Spinal cord (tissue), 10 donors: ENCODE data around the gene DUS1L. TPM values are rescaled to one million over a fixed set of nuclear protein-coding genes. Genes with fewer than 3 reads are reported as not detected.

Experiments
- DNase-seq, 6 donors: peaks; one replicate each; pipeline versions ENCODE4 v3.0.0 to v3.0.0-alpha.2; 2013 to 2015; ENCODE audit warnings: low spot score in 6 of 6, low read depth in 4 of 6
- H3K27ac ChIP-seq: one replicate; pipeline ENCODE4 v1.5.1; 2013; ENCODE audit warnings: low read depth, low read length, control low read depth
- H3K27me3 ChIP-seq: one replicate; pipeline ENCODE4 v1.6.1; 2013; ENCODE audit warnings: low read length; ENCODE audit not compliant: control insufficient read depth, insufficient read depth
- H3K36me3 ChIP-seq: one replicate; pipeline ENCODE4 v1.6.1; 2013; ENCODE audit warnings: low read length; ENCODE audit not compliant: control insufficient read depth, insufficient read depth
- H3K4me1 ChIP-seq: one replicate; pipeline ENCODE4 v1.6.1; 2013; ENCODE audit warnings: low read length; ENCODE audit not compliant: control insufficient read depth, insufficient read depth
- H3K4me3 ChIP-seq: one replicate; pipeline ENCODE4 v1.5.1; 2013; ENCODE audit warnings: low read depth, low read length, control low read depth
- H3K9me3 ChIP-seq: one replicate; pipeline ENCODE4 v1.6.1; 2013; ENCODE audit warnings: low read length; ENCODE audit not compliant: control insufficient read depth, insufficient read depth
- WGBS: methylation state at CpG from one replicate; pipeline ENCODE4 v1.1.5; 2013; ENCODE audit warnings: missing lambda C conversion rate; ENCODE audit not compliant: insufficient coverage; 5-methylcytosine and 5-hydroxymethylcytosine counted together
- polyA plus RNA-seq, 2 donors: library from polyadenylated mRNA; unstranded; fragments of 120-200 nt; gene quantifications; one replicate each; pipeline ENCODE4 v1.2.1, GENCODE V29; 2013; ENCODE audit not compliant: insufficient read length in 2 of 2
- total RNA-seq, 2 donors: library from RNA; depleted of rRNA in 1 of 2; stranded (reverse); fragments of 120-200 nt in 1 of 2; fragments of >200 nt in 1 of 2; gene quantifications; one replicate each; pipeline versions ENCODE4 v1.2.3 to v1.2.4, GENCODE V29; 2013 to 2014
- donor health status: healthy.

Gene DUS1L
- total and polyA plus RNA-seq, 4 donors: 18.9 to 85.1 (median 57.7) TPM

GRCh38 chr17:82062076-82062983 is 3.3 kb downstream of the DUS1L start:
- WGBS: 90% methylated on average over 22 of the region's 24 CpGs
- Histone ChIP-seq H3K9me3 (no peaks in the 10 kb centered on the region), H3K27me3 (no peaks in the 10 kb centered on the region), H3K4me3 (no peak overlapping the region), H3K27ac (no peak overlapping the region), H3K4me1 (peaks cover 27% of the 10 kb centered on the region), H3K36me3 (peaks cover 78% of the 10 kb centered on the region)
- DNase-seq: no peak

GRCh38 chr17:82061047-82061925 is 4.3 kb downstream of the DUS1L start:
- H3K27ac ChIP-seq: no peak overlapping the region
- H3K4me3 ChIP-seq: no peak overlapping the region
- H3K9me3 ChIP-seq: no peaks in the 10 kb centered on the region
- peaks cover 89% of the 10 kb centered on the region for H3K36me3 ChIP-seq
- DNase-seq: no peak
- H3K4me1 ChIP-seq: peaks cover 24% of the 10 kb centered on the region
- WGBS: 94% methylated on average over 34 of the region's 34 CpGs
- no peaks in the 10 kb centered on the region for H3K27me3 ChIP-seq

DNA sequence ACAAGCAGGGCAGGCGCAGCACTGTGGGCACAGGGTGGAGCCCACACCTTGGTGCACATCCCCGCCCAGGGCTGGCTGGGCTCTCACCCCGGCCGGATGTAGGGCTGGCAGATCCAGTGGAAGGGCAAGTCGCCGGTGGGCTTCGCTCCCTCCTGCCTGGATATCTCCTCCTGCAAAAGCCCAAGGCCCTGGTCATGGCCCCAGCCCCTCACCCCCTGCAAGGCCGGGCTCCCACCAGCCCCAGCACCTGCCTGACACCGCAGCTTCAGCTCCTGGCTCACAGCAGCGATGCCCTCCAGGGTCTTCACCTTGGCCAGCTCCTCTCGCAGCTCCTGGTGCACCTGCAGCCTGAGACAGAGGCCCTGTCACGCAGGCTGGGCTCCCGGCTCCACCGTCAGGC is 5.0 kb downstream of the DUS1L start:
- Histone ChIP-seq H3K9me3 (no peaks in the 10 kb centered on the region), H3K4me3 (no peak overlapping the region), H3K4me1 (peaks cover 18% of the 10 kb centered on the region), H3K27ac (no peak overlapping the region), H3K36me3 (peaks cover 96% of the 10 kb centered on the region), H3K27me3 (no peaks in the 10 kb centered on the region)
- WGBS: 94% methylated on average over 14 of the region's 14 CpGs
- DNase-seq: no peak

- no peaks in the 10 kb centered on the region for H3K9me3 ChIP-seq
- WGBS: 84% methylated on average over 16 of the region's 16 CpGs
- H3K4me1 ChIP-seq: peaks cover 19% of the 10 kb centered on the region
- H3K36me3 ChIP-seq: peaks cover 99% of the 10 kb centered on the region
- no peaks in the 10 kb centered on the region for H3K27me3 ChIP-seq
- H3K4me3 ChIP-seq: no peak overlapping the region
- H3K27ac ChIP-seq: no peak overlapping the region
- no peak for DNase-seq
Measured at GRCh38 chr17:82060001-82060380, 5.6 kb downstream of the DUS1L start.

- WGBS: 86% methylated on average over 17 of the region's 19 CpGs
- Histone ChIP-seq H3K9me3 (no peaks in the 10 kb centered on the region), H3K27ac (no peak overlapping the region), H3K4me1 (peaks cover 14% of the 10 kb centered on the region), H3K27me3 (no peaks in the 10 kb centered on the region), H3K36me3 (peaks cover 100% of the 10 kb centered on the region), H3K4me3 (no peak overlapping the region)
- DNase-seq: no peak
Measured at GRCh38 chr17:82059272-82060000, 6.2 kb downstream of the DUS1L start.

GRCh38 chr17:82058855-82059249 is 6.8 kb downstream of the DUS1L start:
- no peak for DNase-seq

DNA sequence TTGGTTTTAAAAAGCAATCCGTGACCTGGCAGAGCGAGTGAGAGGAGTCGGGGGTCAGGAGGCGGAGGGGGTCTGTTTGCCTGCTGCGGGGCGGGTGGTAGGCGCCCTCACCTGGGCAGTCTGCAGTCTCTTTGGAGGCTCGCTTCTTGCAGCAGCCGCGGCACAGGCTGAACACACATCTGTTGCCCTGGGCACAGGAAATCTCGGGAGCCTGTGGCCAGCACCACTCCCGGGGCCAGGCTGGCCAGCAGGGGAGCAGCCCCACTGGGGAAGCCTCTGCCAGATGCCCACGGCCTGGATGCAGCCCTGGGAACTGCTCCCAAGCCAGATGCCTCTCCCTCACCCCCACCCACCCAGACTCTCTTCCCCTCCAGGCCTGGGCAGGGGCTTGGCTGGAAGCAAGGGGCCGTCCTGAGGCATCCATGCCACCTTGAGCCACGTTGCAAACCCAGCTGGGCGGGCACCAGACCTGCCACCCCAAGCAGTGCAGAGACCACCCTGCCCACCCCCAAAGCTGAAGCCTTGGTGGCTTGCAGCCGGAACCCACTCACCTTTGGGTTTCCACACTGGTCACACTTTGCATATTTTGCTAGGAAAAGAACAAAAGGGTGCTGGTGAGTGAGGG is 7.3 kb downstream of the DUS1L start:
- Histone ChIP-seq H3K27me3 (no peaks in the 10 kb centered on the region), H3K9me3 (no peaks in the 10 kb centered on the region), H3K4me3 (no peak overlapping the region), H3K4me1 (peaks cover 14% of the 10 kb centered on the region), H3K36me3 (peaks cover 100% of the 10 kb centered on the region), H3K27ac (no peak overlapping the region)
- DNase-seq: no peak
- 79% methylated on average over 17 of the region's 17 CpGs for WGBS

More at GRCh38 chr17:82058855-82059249, 6.8 kb downstream of the DUS1L start:
- no peaks in the 10 kb centered on the region for H3K9me3 ChIP-seq
- 79% methylated on average over 10 of the region's 10 CpGs for WGBS
- H3K27me3 ChIP-seq: no peaks in the 10 kb centered on the region
- no peak overlapping the region for H3K4me3 ChIP-seq
- H3K4me1 ChIP-seq: peaks cover 12% of the 10 kb centered on the region
- H3K36me3 ChIP-seq: peaks cover 100% of the 10 kb centered on the region
- H3K27ac ChIP-seq: no peak overlapping the region

GRCh38 chr17:82056729-82057621 is 8.6 kb downstream of the DUS1L start:
- Histone ChIP-seq H3K27me3 (no peaks in the 10 kb centered on the region), H3K36me3 (peaks cover 91% of the 10 kb centered on the region), H3K4me3 (no peak overlapping the region), H3K4me1 (peaks cover 26% of the 10 kb centered on the region), H3K9me3 (no peaks in the 10 kb centered on the region), H3K27ac (no peak overlapping the region)
- 91% methylated on average over 28 of the region's 29 CpGs for WGBS
- no peak for DNase-seq
